ENCODE results near the gene C3orf33.

DNA sequence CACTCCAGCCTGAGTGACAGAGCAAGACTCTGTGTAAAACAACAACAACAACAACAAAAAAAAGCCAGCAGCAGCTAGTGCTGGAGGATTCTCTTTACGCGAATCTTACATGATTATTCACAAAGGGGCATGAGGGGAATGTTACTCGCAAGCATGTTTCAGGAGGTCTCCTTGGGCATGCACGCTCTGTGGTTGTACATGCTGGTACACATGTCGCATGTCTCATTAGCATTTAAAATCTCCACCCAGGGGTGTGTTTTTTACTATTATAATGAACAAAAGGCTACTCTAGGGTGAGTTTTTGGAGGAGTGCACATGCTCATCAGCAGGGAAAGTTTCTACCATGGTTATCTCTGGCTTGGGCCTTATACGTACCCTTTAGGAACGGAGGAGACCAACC is 48.5 kb downstream of the C3orf33 start:
- TF ChIP-seq, protein P1, sequence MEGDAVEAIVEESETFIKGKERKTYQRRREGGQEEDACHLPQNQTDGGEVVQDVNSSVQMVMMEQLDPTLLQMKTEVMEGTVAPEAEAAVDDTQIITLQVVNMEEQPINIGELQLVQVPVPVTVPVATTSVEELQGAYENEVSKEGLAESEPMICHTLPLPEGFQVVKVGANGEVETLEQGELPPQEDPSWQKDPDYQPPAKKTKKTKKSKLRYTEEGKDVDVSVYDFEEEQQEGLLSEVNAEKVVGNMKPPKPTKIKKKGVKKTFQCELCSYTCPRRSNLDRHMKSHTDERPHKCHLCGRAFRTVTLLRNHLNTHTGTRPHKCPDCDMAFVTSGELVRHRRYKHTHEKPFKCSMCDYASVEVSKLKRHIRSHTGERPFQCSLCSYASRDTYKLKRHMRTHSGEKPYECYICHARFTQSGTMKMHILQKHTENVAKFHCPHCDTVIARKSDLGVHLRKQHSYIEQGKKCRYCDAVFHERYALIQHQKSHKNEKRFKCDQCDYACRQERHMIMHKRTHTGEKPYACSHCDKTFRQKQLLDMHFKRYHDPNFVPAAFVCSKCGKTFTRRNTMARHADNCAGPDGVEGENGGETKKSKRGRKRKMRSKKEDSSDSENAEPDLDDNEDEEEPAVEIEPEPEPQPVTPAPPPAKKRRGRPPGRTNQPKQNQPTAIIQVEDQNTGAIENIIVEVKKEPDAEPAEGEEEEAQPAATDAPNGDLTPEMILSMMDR (IDR thresholded peaks at IDR 0.05; ENCODE audit: insufficient read depth, low read length) = no peak
- no peak for TF ChIP-seq POLR2AphosphoS5 (IDR thresholded peaks at IDR 0.05; ENCODE audit: low read depth)
- TF ChIP-seq, protein P2, sequence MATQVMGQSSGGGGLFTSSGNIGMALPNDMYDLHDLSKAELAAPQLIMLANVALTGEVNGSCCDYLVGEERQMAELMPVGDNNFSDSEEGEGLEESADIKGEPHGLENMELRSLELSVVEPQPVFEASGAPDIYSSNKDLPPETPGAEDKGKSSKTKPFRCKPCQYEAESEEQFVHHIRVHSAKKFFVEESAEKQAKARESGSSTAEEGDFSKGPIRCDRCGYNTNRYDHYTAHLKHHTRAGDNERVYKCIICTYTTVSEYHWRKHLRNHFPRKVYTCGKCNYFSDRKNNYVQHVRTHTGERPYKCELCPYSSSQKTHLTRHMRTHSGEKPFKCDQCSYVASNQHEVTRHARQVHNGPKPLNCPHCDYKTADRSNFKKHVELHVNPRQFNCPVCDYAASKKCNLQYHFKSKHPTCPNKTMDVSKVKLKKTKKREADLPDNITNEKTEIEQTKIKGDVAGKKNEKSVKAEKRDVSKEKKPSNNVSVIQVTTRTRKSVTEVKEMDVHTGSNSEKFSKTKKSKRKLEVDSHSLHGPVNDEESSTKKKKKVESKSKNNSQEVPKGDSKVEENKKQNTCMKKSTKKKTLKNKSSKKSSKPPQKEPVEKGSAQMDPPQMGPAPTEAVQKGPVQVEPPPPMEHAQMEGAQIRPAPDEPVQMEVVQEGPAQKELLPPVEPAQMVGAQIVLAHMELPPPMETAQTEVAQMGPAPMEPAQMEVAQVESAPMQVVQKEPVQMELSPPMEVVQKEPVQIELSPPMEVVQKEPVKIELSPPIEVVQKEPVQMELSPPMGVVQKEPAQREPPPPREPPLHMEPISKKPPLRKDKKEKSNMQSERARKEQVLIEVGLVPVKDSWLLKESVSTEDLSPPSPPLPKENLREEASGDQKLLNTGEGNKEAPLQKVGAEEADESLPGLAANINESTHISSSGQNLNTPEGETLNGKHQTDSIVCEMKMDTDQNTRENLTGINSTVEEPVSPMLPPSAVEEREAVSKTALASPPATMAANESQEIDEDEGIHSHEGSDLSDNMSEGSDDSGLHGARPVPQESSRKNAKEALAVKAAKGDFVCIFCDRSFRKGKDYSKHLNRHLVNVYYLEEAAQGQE (IDR thresholded peaks at IDR 0.05; ENCODE audit: insufficient replicate concordance, low read depth) = no peak
- no peak for TF ChIP-seq GABPA (IDR thresholded peaks at IDR 0.05; ENCODE audit: low read depth)
- no peak for TF ChIP-seq SPI1 (IDR thresholded peaks at IDR 0.05; ENCODE audit: borderline replicate concordance, low read depth)

Measured in HL-60 (cell line).